Measurements from ENCODE around the gene DEGS2.
"Not testable (repeated sequence)": the region's sequence is repeated elsewhere in the genome, so short reads cannot be mapped to it uniquely, and the experiment has no call there.

The DEGS2 gene

DNA sequence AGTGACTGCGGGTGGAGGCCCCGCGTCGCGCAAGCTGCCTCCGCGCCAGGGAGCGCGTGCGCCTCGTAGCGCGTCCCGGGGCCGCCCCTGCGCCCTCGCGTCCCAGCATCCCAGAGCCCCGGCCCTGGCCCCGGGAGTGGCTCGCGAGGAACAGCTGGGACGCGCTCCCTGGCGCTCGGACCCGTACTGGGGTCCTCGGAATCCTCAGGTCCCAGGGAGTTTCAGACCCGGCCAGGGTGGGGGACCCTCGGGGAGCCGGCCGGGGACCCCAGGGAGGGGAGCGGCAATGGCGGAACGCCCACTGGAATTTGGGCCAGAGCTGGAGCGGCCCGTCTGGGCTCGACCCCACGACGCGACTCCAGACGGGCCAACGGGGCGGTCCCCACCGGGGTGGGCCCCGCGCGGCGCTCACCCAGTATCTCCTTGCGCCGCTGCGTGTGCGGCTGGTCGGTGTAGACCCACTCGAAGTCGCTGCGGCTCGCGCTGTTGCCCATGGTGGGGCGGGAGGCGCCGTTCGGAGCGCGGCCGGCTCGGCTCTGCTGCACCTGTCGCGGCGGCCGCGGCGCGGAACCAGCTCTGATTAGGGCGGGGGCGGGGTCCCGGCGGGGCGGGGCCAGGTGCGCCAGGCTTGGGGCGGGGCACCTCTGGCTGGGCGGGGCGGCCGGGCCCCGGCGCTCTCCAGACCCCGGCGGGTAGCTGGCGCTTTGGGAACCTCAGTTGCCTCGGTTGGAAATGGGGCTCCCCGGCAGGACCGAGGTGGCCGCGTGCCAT is at the start of gene DEGS2:
TSS of gene DEGS2 (minus strand) at position 552 of the 771 bp plus-strand sequence. CDS start at position 494, 58 bp downstream.
- peak in 1 of 2 donors; percentile 27 for DNase-seq (ENCODE audit: low read depth in 2 of 2, low spot score in 1 of 2)

DNA sequence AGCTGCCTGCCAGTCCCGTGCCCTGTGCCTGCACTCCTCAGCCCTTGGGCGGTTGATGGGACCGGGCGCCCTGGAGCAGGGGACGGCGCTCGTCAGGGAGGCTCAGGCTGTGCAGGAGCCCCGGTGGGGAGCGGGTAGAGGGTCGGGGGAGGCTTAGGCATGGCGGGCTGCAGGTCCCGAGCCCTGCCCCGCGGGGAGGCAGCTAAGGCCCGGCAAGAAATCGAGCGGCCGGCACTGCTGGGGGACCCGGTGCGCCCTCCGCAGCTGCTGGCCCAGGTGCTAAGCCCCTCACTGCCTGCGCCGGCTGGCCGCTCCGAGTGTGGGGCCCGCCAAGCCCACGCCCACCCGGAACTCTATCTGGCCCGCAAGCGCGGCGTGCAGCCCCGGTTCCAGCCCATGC is 48.7 kb upstream of the DEGS2 start:
- not testable (repeated sequence) for DNase-seq (ENCODE audit: low read depth in 2 of 2, low spot score in 1 of 2)

DNA sequence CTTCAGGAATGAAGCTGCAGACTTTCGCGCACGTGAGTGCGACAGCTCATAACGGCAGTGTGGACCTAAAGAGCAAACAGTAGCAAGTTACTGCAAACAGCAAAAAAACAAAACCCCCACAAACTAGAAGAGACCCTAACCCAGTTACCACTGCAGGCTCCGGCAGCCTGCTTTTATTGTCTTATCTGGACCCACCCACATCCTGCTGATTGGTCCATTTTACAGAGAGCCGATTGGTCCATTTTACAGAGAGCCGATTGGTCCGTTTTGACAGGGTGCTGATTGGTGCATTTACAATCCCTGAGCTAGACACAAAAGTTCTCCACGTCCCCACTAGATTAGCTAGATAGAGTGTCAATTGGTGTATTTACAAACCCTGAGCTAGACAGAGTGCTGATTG is 48.1 kb upstream of the DEGS2 start:
- not testable (repeated sequence) for DNase-seq (ENCODE audit: low read depth in 2 of 2, low spot score in 1 of 2)

DNA sequence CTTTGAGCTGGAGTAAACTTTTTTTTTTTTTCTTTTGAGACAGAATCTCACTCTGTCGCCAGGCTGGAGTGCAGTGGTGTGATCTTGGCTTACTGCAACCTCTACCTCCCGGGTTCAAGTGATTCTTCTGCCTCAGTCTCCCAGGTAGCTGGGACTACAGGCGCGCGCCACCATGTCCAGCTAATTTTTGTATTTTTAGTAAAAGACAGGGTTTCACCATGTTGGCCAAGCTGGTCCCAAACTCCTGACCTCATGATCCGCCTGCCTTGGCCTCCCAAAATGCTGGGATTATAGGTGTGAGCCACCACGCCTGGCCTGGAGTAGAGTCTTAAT is 45.4 kb upstream of the DEGS2 start:
- not testable (repeated sequence) for DNase-seq (ENCODE audit: low read depth in 2 of 2, low spot score in 1 of 2)

DNA sequence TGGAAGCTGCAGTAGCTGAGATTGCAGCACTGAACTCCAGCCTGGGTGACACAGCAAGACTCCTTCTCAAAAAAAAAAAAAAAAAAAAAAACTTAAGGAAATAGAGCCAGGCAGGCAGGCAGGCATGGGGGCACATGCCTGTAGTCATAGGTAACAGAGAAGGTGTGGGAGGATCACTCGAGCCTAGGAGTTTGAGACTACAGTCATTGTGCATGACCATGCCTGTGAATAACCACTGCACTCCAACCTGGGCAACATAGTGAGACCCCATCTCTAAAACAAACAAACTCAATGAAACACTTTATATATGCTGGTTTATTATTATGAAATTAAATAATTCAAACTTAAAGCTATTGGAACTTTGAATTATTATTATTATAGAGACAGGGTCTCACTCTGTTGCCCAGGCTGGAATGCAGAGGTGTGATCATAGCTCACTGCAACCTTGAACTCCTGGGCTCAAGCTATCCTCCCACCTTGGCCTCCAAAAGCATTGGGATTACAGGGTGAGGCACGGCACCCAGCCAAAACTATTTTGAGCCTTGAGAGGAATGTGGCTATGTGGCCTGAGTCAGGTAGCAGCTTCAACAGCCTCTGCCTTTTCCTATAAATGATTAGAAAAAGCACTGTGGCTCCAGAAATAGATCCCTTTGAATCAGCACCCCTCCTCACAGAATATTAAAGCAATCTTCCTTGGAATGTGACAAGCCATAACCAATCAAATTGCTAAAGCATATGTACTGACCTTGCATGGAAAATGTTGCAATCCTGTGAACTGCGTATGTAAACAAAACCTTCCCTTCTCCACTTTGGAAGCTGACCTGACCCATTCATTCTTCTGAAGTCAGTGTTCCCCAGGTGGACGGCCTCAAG is 44.8 kb upstream of the DEGS2 start:
- DNase-seq (ENCODE audit: low read depth in 2 of 2, low spot score in 1 of 2) = no peak

DNA sequence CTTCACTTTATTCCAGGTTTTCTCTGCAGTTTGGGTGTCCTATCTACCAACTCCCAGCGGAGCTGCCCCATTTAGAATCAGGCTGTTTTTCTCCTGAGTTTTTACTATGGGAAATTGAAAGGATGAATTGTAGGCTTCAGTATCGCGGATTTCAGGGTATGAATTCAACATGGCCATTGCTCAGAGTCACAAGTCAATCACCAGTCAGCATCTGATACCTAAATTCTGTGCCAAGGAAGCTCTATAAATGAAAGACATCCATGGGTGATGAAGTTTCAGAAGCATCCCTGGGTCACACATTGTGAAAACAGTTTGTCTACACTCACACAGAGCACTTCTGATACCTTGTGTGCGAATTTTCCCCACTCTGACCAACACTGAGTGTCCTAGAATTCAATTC is 43.7 kb upstream of the DEGS2 start:
- no peak for DNase-seq (ENCODE audit: low read depth in 2 of 2, low spot score in 1 of 2)

DNA sequence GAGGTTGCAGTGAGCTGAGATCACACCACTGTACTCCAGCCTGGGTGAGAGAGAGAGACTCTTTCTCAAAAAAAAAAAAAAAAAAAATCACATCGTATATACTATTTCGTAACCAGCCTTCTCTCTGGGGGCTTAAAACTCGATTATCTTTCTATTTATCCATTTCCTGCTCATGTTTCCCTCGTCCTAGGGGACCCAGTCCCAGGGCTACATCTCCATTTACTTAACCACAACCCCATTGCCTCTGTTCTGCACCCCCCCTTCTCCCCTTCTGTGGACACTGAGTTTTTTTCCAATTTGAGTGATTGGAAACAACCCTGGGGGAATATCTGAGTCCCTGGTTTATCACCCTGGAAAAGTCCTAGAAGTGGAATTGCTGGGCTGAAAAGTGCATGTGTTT is 43.3 kb upstream of the DEGS2 start:
- no peak for DNase-seq (ENCODE audit: low read depth in 2 of 2, low spot score in 1 of 2)

DNA sequence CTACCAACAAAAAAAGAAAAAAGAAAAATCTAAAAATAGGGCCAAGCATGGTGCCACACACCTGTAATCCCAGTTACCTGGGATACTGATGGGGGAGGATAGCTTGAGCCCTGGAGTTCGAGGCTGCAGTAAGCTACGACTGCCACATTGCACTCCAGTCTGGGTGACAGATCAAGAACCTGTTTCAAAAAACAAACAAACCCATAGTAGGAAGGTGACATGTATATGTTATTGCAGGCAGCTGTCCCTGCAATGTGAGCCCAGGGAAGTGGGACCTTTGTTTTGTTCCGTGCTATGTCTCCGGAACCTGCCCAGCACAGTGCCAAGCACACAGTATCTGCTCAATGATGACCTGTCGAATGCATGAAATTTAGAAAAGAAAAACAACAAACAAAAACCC is 42.3 kb upstream of the DEGS2 start:
- DNase-seq (ENCODE audit: low read depth in 2 of 2, low spot score in 1 of 2) = no peak

DNA sequence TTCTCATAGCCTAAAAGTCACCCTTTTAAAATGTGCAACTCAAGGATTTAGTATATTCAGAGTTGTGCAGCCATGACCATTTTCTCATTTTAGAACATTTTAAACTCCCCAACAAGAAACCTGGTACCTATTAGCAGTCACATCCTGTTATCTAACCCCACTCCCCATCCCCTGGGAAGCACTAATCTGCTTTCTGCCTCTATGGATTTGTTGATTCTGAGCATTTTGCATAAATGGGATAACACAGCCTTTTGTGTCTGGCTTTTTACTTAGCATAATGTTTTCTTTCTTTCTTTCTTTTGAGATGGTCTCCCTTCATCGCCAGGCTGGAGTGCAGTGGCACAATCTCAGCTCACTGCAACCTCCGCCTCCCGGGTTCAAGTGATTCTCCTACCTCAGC is 40.9 kb upstream of the DEGS2 start:
- DNase-seq (ENCODE audit: low read depth in 2 of 2, low spot score in 1 of 2) = no peak

DNA sequence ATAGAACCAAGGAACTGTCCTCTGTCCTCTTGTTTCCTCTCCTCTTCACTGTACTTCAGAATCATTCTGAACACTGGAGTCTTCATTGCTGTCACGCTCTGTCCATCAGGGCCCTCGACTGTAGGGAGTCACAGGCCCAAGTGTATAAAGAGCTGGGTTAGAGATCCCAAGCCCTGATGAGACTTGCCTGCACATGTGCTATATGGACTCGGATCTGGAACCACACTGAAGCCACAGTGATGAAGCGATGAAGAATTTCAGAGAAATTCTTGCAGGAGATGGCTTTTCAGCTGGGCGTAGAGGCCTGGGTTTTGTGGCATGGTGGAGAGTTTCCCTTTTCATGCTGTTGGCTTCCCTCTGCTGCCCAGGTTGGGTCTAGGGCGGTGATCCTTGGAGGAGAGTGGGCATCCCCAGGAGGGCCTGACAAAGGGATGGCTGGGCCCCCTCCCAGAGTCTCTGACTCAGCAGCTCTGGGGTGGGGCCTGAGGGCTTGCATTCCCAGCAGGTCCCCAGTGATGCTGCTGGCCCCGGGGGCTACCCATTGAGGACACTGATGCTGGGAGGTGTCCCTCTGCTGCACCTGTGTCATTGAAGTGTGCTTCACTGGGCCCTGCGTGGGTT is 39.9 kb upstream of the DEGS2 start:
- no peak for DNase-seq (ENCODE audit: low read depth in 2 of 2, low spot score in 1 of 2)

DNA sequence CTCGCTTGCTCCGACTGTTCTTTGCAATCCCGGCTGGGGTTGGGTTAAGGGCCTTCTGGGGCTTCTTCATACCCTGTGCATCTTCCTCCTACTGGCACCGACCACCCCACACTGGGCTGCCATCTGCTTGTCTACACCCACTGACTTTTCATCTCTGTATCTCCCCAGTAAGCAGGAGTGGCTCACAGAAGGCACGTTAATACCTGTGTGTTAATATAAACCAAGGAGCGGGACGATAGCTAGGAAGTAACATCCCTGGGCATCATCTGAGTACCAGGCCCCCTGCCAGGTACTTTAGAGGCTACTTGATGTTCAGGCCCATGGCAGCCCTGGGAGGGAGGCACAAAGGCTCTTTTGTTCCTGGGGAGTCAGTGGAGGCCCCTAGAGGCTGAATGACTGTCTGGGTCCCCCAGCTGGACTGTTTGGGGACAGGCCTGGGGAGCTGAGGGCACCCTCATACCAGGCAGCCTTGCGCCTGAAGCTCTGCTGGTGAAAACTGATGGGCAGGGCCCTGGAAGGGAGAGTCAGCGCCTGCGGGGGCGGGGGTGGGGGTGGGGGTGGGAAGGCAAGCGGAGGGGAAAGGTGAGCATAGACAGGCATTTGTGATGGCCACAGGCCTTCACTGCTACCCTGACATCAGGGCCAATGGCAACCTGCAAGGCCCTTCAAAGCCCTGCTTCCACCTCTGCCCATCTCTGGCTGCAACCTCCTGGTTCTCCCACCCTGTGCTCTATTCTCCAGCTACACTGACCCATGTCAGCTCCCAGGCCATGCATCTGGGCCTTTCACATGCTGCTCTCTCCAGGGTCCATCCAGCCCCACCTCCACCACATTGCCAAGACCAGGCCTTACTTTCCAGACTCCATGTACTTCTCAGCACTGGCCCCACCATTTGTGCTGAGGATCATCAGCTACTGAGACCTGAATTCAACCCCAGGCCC is 34.2 kb upstream of the DEGS2 start:
- DNase-seq (ENCODE audit: low read depth in 2 of 2, low spot score in 1 of 2) = no peak

DNA sequence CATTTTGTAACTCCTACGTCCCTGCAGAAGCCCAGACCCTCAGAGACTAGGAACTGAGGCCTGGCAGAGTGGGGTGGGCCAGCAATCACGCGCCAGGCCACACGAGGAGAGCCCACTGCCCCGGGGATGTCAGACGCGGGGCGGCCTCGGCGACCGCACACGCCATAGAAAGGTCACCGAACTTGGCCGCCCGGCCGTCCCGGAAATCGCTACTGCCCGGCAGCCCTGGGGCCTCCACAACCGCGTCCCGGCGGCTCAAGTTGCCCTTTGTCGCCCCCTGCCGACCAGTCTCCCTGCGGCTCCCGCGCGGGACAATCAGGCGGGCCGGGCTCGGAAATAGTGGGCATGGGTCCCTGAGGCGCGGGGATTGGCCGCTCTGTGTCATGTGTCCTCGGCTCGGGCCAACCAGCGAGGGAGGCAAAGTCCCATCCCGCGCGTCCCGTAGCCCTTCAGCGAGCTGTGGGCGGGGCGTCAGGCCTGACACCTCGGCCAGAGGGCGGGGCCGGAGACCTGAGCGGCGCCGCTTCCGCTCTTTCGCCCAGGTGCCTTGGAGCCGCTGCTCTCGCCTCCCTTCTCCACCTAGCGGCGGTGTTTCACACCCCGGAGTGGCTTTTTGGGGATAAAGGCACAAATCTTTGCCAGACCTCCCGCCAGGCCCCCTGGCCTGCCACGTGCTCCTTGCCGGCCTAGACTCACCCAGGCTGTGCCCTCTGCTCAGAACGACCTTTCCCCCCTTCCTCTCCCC is 33.4 kb upstream of the DEGS2 start:
- peak; percentile 98 to 99 for DNase-seq (ENCODE audit: low read depth in 2 of 2, low spot score in 1 of 2)

DNA sequence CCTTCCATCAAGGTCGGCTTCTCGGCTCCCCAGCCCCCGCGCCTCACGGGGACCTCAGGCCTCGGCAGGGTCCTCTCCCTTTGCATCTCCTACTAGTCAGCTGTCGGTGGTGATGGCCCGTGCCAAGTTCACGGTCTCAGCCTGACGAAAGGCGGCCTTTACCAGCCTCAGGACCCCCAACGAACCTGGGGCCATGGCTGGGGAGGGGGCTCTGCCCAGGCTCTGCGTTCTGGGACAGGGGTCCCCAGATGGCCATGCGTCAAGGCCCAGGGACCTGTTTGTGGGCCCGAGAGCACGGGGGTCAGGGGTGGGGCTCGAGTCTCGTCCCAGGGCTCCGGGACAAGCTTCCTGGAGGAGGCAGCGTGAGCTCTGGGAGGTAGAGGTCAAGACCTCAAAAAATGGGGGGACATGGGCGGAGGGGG is 32.8 kb upstream of the DEGS2 start:
- no peak for DNase-seq (ENCODE audit: low read depth in 2 of 2, low spot score in 1 of 2)

DNA sequence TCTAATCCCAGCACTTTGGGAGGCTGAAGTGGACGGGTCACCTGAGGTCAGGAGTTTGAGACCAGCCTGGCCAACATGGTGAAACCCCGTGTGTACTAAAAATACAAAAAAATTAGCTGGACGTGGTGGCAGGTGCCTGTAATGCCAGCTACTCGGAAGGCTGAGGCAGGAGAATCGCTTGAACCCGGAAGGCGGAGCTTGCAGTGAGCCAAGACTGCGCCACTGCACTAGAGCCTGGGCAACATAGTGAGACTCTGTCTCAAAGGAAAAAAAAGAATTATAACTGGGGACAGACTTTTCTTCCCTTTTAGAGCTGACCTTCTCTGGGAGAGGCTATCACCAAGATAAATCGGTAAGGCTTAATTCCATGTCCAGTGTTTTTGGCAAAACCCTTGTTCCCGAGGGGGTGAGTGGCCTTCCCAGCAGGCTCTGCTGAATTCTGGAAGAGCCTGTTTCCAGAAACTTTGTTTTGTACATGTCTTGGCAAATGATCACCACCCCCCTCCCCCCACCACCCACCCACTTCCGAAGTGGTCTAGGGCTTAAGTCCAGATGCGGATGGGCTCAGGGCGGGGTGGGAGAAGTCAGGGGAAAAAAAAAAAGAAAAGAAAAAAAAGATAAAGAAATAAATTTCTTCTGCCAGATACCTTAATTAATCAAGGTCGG is 32.3 kb upstream of the DEGS2 start:
- DNase-seq (ENCODE audit: low read depth in 2 of 2, low spot score in 1 of 2) = no peak

DNA sequence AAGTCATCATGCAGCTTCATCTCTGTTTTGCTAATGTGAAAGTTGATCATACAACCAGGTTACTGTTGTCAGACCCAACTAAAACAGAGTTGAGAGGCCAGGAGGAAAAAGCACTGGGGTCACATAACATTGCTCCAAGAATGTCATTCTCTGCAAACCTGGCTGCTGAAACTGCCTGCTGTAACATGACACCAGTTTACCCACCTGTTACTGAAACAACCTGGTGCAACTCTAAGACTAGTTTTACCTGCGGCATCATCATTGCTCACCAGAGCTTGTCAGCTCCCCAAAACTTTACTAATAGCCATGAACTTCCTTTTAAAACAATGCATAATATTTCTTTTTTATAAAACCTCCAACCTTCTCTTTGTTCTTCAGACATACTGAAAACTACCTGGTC is 30.7 kb upstream of the DEGS2 start:
- DNase-seq (ENCODE audit: low read depth in 2 of 2, low spot score in 1 of 2) = no peak

DNA sequence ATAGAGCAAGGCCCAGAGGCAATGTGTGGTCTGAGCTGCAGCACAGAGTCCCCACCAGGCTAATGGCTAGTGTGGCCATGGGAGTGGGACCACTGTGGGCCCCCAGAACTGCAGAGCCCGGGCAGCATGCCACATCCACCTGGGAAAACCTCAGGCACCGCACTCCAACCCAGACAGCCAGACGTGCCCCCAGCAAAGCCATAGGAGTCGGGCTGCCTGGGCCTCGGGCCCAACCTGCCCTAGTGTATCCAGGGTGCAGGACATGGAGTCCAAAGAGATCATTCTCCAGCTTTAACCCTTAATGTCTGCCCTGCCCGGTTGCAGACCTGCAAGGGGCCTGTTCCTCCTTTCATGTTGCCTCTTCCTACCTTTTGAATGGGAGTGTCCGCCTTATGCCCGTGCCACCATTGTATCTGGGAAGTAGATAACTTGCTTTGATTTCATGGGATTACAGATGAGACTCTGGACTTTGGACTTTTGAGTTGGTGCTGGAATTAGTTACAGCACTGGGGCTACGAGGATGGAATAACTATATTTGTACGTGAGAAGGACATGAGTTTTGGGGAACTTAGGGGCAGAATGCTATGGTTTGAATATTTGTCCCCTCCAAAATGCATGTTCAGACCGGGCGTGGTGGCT is 29.1 kb upstream of the DEGS2 start:
- DNase-seq (ENCODE audit: low read depth in 2 of 2, low spot score in 1 of 2) = no peak

DNA sequence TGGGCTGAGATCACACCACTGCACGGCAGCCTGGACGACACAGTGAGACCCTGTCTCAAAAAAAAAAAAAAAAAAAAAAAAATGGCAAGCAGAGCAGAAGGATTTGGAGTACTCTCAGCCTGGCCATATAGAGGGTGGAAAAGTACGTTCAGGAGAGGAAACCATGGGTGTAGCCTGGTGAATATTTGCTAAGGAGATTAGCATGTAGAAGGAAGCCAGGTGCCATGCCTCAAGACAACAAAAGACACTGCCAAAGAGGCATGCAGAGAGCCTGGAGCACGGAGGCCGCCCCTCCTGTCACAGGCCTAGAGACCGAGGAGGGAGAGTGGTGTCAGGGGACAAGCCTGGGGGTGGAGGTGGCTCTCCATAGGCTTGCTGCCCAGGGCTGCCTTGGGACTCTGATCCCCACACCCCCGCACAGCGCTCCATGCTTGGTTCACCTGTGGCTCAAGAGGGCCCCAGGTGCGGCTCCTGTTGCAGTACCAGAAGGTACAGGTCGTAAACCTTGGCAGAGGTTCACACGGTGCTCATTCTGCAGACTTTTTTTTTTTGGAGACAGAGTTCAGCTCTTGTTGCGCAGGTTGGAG is 27.9 kb upstream of the DEGS2 start:
- no peak for DNase-seq (ENCODE audit: low read depth in 2 of 2, low spot score in 1 of 2)

DNA sequence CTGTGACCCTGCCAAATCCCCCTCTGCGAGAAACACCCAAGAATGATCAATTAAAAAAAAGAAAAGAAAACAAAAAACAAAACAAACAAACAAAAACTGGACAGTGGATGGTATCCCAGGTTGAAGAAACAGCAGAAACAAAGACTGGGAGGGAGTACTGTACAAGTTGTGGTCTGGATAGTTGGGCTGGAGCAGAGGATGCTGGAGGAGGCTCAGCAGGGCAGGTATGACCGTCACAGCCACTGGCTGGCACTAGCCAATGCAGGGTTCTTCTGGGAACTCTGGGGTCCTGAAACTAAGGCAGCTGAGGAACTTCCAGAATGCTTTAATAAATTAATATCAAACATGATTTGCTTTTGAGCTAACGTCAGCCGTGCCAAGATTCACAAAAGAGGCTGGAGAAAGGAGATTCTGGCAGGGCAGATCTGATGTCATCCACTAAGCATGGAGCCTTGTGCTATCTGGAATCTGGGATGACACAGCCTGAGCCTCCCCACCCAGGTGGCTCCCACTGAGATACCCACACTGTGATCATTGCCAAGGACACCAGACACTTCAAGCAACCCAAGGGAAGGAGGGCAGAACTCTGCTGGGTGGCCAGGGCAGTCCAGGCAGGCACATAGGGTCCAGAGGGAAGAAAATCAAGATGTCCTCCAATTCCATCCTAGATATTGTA is 22.6 kb upstream of the DEGS2 start:
- not testable (repeated sequence) for DNase-seq (ENCODE audit: low read depth in 2 of 2, low spot score in 1 of 2)

Data from stimulated activated CD8-positive, alpha-beta memory T cell treated with anti-CD3 and anti-CD28 coated beads, Interleukin-4, amount 100 ng/mL, for 1 hour (primary cell).